ENCODE results near the gene ZNF469. TPM values are rescaled to one million over a fixed set of nuclear protein-coding genes. Genes with fewer than 3 reads are reported as not detected.

Gene ZNF469
- total RNA-seq, 1 experiment from 2014 or later, result 0.32 TPM

DNA sequence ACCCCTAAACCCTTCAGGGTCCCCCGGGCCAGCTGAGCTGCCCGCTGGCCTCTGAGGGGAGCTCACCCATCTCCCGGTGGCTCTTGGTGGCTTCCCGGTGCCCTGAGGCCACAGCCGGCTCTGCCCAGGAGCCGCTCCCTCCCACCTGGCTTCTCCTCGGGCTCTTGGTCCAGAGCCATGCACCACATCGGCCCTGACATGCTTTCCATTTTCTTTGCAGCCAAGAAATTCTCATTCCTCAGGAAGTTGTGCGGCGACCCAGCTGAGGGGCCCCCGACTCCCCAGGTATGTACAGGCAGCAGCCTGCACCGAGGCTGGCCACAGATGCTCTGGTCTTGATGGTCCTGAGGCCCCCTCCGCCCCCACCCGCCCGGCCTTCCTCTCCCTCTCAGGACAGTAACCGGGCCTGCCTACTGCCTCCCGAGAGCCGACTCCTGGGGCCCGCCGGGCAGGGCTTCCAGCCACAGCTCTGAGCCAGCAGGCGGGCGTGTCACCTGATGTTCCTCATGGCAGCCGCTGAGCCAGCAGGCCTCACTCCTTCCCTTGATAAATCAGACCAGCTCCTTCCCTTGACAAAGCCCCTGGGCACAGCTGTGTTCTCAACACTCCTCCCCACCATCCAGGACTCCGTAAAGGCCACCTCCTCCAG lies 42.0 kb downstream of the ZNF469 start:
- peak; percentile 19 for DNase-seq (ENCODE audit: low read depth)

DNA sequence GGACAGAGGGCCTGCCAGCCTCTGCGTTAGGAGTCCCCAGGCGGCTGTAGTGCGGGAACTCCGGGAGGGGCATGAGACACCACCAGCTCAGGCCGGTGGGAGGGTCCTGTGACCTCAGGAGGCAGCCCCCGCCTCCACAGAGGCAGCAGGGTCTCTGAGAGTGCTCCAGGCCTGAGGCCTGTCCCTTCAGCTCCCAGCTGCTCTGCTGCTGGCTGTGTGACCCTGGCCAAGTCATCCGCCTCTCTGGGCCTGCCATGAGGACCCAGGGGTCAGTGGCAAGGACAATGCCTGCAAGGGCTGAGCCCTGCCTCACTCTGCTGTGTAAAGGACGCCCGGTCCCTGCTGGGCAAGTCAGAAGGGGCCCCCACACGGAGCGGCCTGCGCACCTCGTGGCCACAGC lies 43.3 kb downstream of the ZNF469 start:
- DNase-seq (ENCODE audit: low read depth), result no peak

DNA sequence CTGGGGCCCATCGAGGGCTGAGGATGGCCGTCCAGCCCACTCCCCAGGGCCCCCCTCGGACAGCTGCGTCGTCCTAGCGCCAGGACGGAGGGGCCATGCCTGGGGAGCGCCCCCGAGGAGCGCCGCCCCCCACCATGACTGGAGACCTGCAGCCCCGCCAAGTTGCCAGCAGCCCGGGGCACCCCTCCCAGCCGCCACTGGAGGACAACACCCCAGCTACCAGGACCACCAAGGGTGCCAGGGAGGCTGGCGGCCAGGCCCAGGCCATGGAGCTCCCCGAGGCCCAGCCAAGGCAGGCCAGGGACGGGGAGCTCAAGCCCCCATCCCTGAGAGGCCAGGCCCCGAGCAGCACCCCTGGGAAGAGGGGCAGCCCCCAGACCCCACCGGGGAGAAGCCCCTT lies 44.6 kb downstream of the ZNF469 start:
- no peak for DNase-seq (ENCODE audit: low read depth)

DNA sequence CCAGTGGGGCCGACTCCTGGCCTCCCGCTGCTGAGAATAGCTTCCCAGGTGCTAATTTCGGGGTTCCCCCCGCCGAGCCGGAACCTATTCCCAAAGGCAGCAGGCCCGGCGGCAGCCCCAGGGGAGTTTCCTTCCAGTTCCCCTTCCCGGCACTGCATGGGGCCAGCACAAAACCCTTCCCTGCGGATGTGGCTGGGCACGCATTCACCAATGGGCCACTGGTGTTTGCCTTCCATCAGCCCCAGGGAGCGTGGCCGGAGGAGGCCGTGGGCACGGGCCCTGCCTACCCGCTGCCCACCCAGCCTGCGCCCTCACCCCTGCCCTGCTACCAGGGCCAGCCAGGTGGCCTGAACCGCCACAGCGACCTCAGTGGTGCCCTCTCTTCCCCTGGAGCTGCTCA lies 45.4 kb downstream of the ZNF469 start:
- no peak for DNase-seq (ENCODE audit: low read depth)

DNA sequence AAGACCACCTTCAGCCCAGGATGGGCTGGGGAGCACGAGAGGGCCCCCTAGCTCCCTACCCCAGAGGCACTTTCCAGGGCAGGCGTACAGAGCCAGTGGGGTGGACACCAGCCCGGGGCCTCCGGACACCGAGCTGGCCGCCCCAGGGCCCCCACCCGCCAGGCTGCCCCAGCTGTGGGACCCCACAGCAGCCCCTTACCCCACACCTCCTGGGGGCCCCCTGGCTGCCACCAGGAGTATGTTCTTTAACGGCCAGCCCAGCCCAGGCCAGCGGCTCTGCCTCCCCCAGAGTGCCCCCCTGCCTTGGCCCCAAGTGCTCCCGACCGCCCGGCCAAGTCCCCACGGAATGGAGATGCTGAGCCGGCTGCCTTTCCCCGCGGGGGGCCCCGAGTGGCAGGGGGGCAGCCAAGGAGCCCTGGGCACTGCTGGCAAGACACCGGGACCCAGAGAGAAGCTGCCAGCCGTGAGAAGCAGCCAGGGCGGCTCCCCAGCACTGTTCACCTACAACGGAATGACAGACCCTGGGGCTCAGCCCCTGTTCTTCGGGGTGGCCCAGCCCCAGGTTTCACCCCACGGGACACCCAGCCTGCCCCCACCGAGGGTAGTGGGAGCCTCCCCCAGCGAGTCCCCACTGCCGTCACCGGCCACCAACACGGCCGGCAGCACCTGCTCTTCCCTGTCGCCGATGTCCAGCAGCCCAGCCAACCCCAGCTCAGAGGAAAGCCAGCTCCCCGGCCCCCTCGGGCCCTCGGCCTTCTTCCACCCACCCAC lies 46.0 kb downstream of the ZNF469 start:
- no peak for DNase-seq (ENCODE audit: low read depth)

DNA sequence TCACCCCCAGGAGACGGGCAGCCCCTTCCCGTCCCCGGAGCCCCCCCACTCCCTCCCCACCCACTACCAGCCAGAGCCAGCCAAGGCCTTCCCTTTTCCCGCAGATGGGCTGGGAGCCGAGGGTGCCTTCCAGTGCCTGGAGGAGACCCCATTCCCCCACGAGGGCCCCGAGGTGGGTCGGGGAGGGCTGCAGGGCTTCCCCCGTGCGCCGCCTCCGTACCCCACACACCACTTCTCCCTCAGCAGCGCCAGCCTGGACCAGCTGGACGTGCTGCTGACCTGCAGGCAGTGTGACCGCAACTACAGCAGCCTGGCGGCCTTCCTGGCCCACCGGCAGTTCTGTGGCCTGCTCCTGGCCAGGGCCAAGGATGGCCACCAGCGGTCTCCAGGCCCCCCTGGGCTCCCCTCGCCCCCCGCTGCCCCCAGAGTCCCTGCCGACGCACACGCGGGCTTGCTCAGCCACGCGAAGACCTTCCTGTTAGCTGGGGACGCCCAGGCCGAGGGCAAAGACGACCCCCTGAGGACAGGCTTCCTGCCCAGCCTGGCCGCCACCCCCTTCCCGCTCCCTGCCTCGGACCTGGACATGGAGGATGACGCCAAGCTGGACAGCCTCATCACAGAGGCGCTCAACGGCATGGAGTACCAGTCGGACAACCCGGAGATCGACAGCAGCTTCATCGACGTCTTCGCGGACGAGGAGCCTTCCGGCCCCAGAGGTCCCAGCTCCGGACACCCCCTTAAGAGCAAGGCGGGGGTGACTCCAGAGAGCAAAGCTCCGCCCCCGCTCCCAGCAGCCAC lies 46.8 kb downstream of the ZNF469 start:
- no peak for DNase-seq (ENCODE audit: low read depth)

DNA sequence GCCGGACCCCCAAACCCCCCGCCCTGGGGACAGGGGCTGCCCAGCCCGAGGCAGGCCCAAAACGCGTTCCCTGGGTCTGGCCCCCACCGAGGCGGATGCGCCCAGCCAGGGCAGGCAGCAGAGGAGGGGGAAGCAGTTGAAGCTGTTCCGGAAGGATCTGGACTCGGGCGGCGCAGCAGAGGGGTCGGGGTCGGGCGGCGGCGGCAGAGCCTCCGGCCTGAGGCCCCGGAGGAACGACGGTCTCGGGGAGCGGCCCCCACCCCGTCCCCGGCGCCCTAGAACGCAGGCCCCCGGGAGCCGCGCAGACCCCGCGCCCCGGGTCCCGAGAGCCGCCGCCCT lies 47.4 kb downstream of the ZNF469 start:
- no peak for DNase-seq (ENCODE audit: low read depth)

DNA sequence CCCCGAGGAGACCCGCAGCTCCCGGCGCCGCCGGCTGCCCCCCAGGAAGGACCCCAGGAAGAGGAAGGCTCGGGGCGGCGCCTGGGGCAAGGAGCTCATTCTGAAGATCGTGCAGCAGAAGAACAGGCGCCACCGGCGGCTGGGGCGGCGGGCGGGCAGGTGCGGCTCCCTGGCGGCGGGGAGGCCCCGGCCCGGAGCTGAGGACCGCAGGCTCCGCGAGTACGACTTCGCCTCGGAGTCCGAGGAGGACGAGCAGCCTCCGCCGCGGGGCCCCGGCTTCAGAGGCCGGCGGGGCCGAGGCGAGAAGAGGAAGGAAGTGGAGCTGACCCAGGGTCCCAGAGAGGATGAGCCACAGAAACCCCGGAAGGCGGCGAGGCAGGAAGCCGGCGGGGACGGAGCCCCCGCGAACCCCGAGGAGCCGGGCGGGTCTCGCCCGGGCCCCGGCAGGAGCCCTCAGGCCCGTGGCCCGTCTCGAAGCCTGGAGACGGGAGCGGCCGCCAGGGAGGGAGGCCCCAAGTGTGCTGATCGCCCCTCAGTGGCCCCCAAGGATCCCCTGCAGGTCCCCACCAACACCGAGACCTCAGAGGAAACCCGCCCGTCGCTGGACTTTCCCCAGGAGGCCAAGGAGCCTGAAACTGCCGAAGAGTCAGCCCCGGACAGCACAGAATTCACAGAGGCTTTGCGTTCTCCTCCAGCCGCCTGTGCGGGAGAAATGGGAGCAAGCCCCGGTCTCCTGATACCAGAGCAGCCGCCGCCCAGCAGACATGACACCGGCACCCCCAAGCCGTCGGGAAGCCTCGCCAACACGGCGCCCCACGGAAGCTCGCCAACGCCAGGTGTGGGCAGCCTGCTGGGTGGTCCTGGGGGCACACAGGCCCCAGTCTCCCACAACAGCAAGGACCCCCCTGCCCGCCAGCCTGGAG lies 48.0 kb downstream of the ZNF469 start:
- no peak for DNase-seq (ENCODE audit: low read depth)

DNA sequence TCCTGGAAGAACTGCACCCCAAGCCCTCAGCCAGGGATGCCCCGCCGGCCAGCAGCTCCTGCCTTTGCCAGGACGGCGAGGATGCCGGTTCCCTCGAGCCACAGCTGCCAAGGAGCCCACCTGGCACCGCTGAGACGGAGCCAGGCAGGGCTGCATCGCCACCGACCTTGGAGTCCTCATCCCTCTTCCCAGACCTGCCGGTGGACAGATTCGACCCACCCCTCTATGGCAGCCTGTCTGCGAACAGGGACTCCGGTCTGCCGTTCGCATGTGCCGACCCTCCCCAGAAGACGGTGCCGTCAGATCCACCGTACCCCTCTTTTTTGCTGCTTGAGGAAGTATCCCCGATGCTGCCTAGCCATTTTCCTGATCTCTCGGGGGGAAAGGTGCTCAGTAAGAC lies 48.9 kb downstream of the ZNF469 start:
- no peak for DNase-seq (ENCODE audit: low read depth)

DNA sequence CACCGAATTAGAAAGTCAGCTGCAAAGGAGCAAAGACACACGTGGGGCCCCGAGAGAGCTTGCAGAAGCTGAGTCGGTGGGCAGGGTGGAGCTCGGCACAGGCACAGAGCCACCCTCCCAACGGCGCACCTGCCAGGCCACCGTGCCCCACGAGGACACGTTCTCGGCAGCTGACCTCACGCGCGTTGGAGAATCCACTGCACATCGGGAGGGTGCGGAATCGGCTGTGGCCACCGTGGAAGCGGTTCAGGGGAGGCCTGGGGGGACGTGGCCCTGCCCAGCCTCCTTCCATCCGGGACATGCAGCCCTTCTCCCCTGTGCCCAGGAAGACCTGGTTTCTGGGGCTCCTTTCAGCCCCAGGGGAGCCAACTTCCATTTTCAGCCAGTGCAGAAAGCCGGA lies 49.4 kb downstream of the ZNF469 start:
- no peak for DNase-seq (ENCODE audit: low read depth)

Other genes starting within 250 kb of the ZNF469 start
- 0.10 and 1.9 TPM in 2 replicates for gene ZFPM1, start 70.3 kb downstream of the ZNF469 start, total RNA-seq (2014; rRNA removed; shearing (Covaris generic))
- 13.3 and 20.4 TPM in 2 replicates for gene ZC3H18, start 187.4 kb downstream of the ZNF469 start, total RNA-seq (2014; rRNA removed; shearing (Covaris generic))

All from M059J (cell line).